GM23248 (cell line): ENCODE data around the gene SCYL2. TPM values are rescaled to one million over a fixed set of nuclear protein-coding genes. Genes with fewer than 3 reads are reported as not detected.
"Not testable (repeated sequence)": the region's sequence is repeated elsewhere in the genome, so short reads cannot be mapped to it uniquely, and the experiment has no call there.

Experiments
- DNase-seq: peaks from one replicate; pipeline ENCODE4 v3.0.0-alpha.2; 2015
- H2AFZ ChIP-seq: fragments of 200-600 bp; sonication (generic); 2 replicates; pipeline ENCODE4 v1.6.1; 2016; ENCODE audit warnings: antibody characterized with exemption
- H3F3A ChIP-seq: fragments of 200-600 bp; sonication (generic); 2 replicates; pipeline ENCODE4 v1.6.1; 2016; ENCODE audit warnings: mild to moderate bottlenecking, antibody characterized with exemption, mixed run types; ENCODE audit not compliant: insufficient read depth
- H3K27ac ChIP-seq: fragments of 200-600 bp; sonication (generic); 2 replicates; pipeline ENCODE4 v1.5.1; 2016; ENCODE audit warnings: mild to moderate bottlenecking
- H3K27me3 ChIP-seq: fragments of 200-600 bp; sonication (generic); replicated peaks from 2 replicates; pipeline ENCODE4 v1.6.1; 2016; ENCODE audit warnings: mild to moderate bottlenecking; ENCODE audit not compliant: insufficient read depth
- H3K36me3 ChIP-seq: fragments of 200-600 bp; sonication (generic); 2 replicates; pipeline ENCODE4 v1.6.1; 2016; ENCODE audit warnings: low read depth, mild to moderate bottlenecking
- H3K4me1 ChIP-seq: fragments of 200-600 bp; sonication (generic); 2 replicates; pipeline ENCODE4 v1.6.1; 2016; ENCODE audit warnings: mild to moderate bottlenecking; ENCODE audit not compliant: insufficient read depth
- H3K4me2 ChIP-seq: fragments of 200-600 bp; sonication (generic); one replicate; pipeline ENCODE4 v1.6.1; 2016; ENCODE audit warnings: mild to moderate bottlenecking; ENCODE audit not compliant: unreplicated experiment
- H3K4me3 ChIP-seq: fragments of 200-600 bp; sonication (generic); 2 replicates; pipeline ENCODE4 v1.5.1; 2016; ENCODE audit warnings: mild to moderate bottlenecking
- H3K79me2 ChIP-seq: fragments of 200-600 bp; sonication (generic); 2 replicates; pipeline ENCODE4 v1.6.1; 2016; ENCODE audit warnings: mild to moderate bottlenecking; ENCODE audit not compliant: insufficient read depth
- H3K9ac ChIP-seq: fragments of 200-600 bp; sonication (generic); 2 replicates; pipeline ENCODE4 v1.6.1; 2016; ENCODE audit warnings: mild to moderate bottlenecking
- H3K9me2 ChIP-seq: fragments of 200-600 bp; sonication (generic); 2 replicates; pipeline ENCODE4 v1.6.1; 2016; ENCODE audit warnings: mixed run types, mild to moderate bottlenecking, moderate library complexity; ENCODE audit not compliant: insufficient read depth
- H3K9me3 ChIP-seq: fragments of 200-600 bp; sonication (generic); one replicate; pipeline ENCODE4 v1.6.1; 2017; ENCODE audit warnings: low read depth
- H4K20me1 ChIP-seq: fragments of 200-600 bp; sonication (generic); 2 replicates; pipeline ENCODE4 v1.6.0; 2016; ENCODE audit not compliant: insufficient read depth
- EZH2 ChIP-seq: fragments of 200-600 bp; sonication (generic); IDR thresholded peaks from 2 replicates; pipeline ENCODE4 v1.6.1; 2018; ENCODE audit warnings: antibody characterized with exemption, mild to moderate bottlenecking; ENCODE audit not compliant: insufficient read depth, poor library complexity, severe bottlenecking
- EZH2phosphoT487 ChIP-seq: fragments of 200-600 bp; sonication (generic); IDR thresholded peaks from 2 replicates; pipeline ENCODE4 v1.6.1; 2018; ENCODE audit warnings: antibody characterized with exemption, moderate library complexity, mild to moderate bottlenecking, low read depth; ENCODE audit not compliant: insufficient read depth
- WGBS, 2 experiments: methylation state at CpG; one replicate each; pipeline ENCODE4 v1.1.6; 2015 to 2017; ENCODE audit warnings: low lambda C conversion rate in 2 of 2, low coverage in 1 of 2; ENCODE audit errors: missing lambda C conversion rate in 2 of 2; 5-methylcytosine and 5-hydroxymethylcytosine counted together
- in situ Hi-C: fragments of 300-500 bp; cut with MboI; formaldehyde crosslinking; loops from 2 replicates; pipeline ENCODE4 v1.15.0; 2020
- polyA plus RNA-seq: library from polyadenylated mRNA; unstranded; fragments of >200 nt; fragmentation: Nextera tagmentation; extraction: Ambion mirVana; gene quantifications from 2 replicates; pipeline ENCODE4 v1.2.1, GENCODE V29; 2016
- total RNA-seq: library from RNA; depleted of rRNA; stranded (reverse); fragments of >200 nt; shearing (Covaris generic); gene quantifications from 2 replicates; pipeline ENCODE4 v1.2.3, GENCODE V29; 2014

Gene SCYL2
- total and polyA plus RNA-seq, 2 experiments from 2014 or later: 28.3 to 45.0 TPM

- Histone ChIP-seq H4K20me1 (no peaks in the 10 kb centered on the region), H3K9ac (no peak overlapping the region), H3K9me3 (no peaks in the 10 kb centered on the region), H3F3A (peaks cover 9% of the 10 kb centered on the region; the same call in 1 of the 2 replicates), H3K27me3 (no peaks in the 10 kb centered on the region), H3K4me1 (peaks cover 8% of the 10 kb centered on the region), H3K27ac (no peak overlapping the region), H3K4me2 (no peak overlapping the region), H3K36me3 (peaks cover 9% of the 10 kb centered on the region), H2AFZ (no peak overlapping the region), H3K9me2 (no peaks in the 10 kb centered on the region), H3K4me3 (no peak overlapping the region), H3K79me2 (peaks cover 28% of the 10 kb centered on the region)
- TF ChIP-seq EZH2 (no peak), EZH2phosphoT487 (no peak)
- WGBS, 2 experiments: 81 to 98% methylated on average over 3 to 4 of the region's 4 CpGs
- peak; percentile 70 for DNase-seq
- in situ Hi-C loops: no loop called here
These were observed 29.0 kb downstream of the SCYL2 start for GRCh38 chr12:100295764-100296555.

- in situ Hi-C loops: no loop called here
- peaks cover 6% of the 10 kb centered on the region; the same call in 1 of the 2 replicates for H3K9me2 ChIP-seq
These were observed 35.1 kb downstream of the SCYL2 start for GRCh38 chr12:100302081-100302480.

GRCh38 chr12:100303831-100304230 is 36.9 kb downstream of the SCYL2 start:
- H3K27me3 ChIP-seq: no peaks in the 10 kb centered on the region
- no peak overlapping the region for H3K4me3 ChIP-seq
- H3K9ac ChIP-seq: no peak overlapping the region
- in situ Hi-C loops: no loop called here
- no peak for DNase-seq
- no peaks in the 10 kb centered on the region for H3K4me1 ChIP-seq
- H3K9me3 ChIP-seq: no peaks in the 10 kb centered on the region
- WGBS, 2 experiments: 94 to 95% methylated on average over 2 to 4 of the region's 4 CpGs
- peaks cover 22% of the 10 kb centered on the region for H3K36me3 ChIP-seq
- no peak overlapping the region for H2AFZ ChIP-seq
- H3K9me2 ChIP-seq: peaks cover 6% of the 10 kb centered on the region; the same call in 1 of the 2 replicates
- no peaks in the 10 kb centered on the region for H4K20me1 ChIP-seq
- no peak overlapping the region for H3K4me2 ChIP-seq
- H3K79me2 ChIP-seq: peaks cover 43% of the 10 kb centered on the region
- H3K27ac ChIP-seq: no peak overlapping the region
- H3F3A ChIP-seq: no peaks in the 10 kb centered on the region
- no peak for TF ChIP-seq EZH2phosphoT487

More at GRCh38 chr12:100302081-100302480, 35.1 kb downstream of the SCYL2 start:
- Histone ChIP-seq H3F3A (no peaks in the 10 kb centered on the region), H3K4me1 (no peaks in the 10 kb centered on the region), H2AFZ (no peak overlapping the region), H3K27ac (no peak overlapping the region), H3K79me2 (peaks cover 47% of the 10 kb centered on the region), H4K20me1 (no peaks in the 10 kb centered on the region), H3K4me3 (no peak overlapping the region), H3K9me3 (no peaks in the 10 kb centered on the region), H3K36me3 (peaks cover 22% of the 10 kb centered on the region), H3K9ac (no peak overlapping the region), H3K27me3 (no peaks in the 10 kb centered on the region), H3K4me2 (no peak overlapping the region)
- 100% methylated on average over 1 of the region's 1 CpG for WGBS, 2 experiments
- TF ChIP-seq EZH2phosphoT487: no peak
- TF ChIP-seq EZH2: no peak
- no peak for DNase-seq

GRCh38 chr12:100304334-100304733 is 37.4 kb downstream of the SCYL2 start:
- H3K9ac ChIP-seq, DNase-seq, H2AFZ ChIP-seq, H3K4me3 ChIP-seq, H3K9me2 ChIP-seq, in situ Hi-C loops, H4K20me1 ChIP-seq, H3K9me3 ChIP-seq, H3K4me1 ChIP-seq, H3K27me3 ChIP-seq, H3K4me2 ChIP-seq, H3F3A ChIP-seq, H3K27ac ChIP-seq: not testable (repeated sequence)
- 97 to 99% methylated on average over 7 of the region's 7 CpGs for WGBS, 2 experiments
- peaks cover 18% of the 10 kb centered on the region for H3K36me3 ChIP-seq
- peaks cover 38% of the 10 kb centered on the region for H3K79me2 ChIP-seq

GRCh38 chr12:100308138-100308537 is 41.2 kb downstream of the SCYL2 start:
- in situ Hi-C loops: not testable (repeated sequence)

More at GRCh38 chr12:100308138-100308537, 41.2 kb downstream of the SCYL2 start:
- H3K4me2 ChIP-seq, H3K4me3 ChIP-seq, H4K20me1 ChIP-seq, H3K9me2 ChIP-seq, DNase-seq, H3K27me3 ChIP-seq, H3K9me3 ChIP-seq, H3K79me2 ChIP-seq, H2AFZ ChIP-seq, H3K27ac ChIP-seq, H3K9ac ChIP-seq, H3K4me1 ChIP-seq, H3F3A ChIP-seq: not testable (repeated sequence)
- WGBS, 2 experiments: 96 to 99% methylated on average over 5 of the region's 5 CpGs
- peaks cover 26% of the 10 kb centered on the region for H3K36me3 ChIP-seq
